ENCODE measurements around the gene FAM89A. TPM values are rescaled to one million over a fixed set of nuclear protein-coding genes. Genes with fewer than 3 reads are reported as not detected.

Gene FAM89A
- total RNA-seq: 1 to 10 TPM; 1.4 to 2.5 (median 2.0) TPM
- total RNA-seq (2013): 3.0 TPM

- intact Hi-C loops (cut with micrococcal nuclease): loop anchor here (10.0 kb wide), 1 partner anchor 485 kb away; the partner anchor contains the start of gene TSNAX
- peaks cover 19% of the 10 kb centered on the region for H3K4me1 ChIP-seq (ENCODE audit: control insufficient read depth, insufficient read depth, low read length)
- H3K27me3 ChIP-seq (ENCODE audit: control insufficient read depth, insufficient read depth, low read length): no peaks in the 10 kb centered on the region
- no peaks in the 10 kb centered on the region for H3K9me3 ChIP-seq (ENCODE audit: control insufficient read depth, insufficient read depth, low read length)
- Mint-ChIP-seq H3K27me3 (ENCODE audit: low read depth in 2 of 2) (peaks cover 4 to 8% of the 10 kb centered on the region in 2 donors), H3K9me3 (peaks cover 2% of the 10 kb centered on the region in 2 donors), H3K4me3 (peak within 1 kb of the TSS; percentile 86), H3K36me3 (no peaks in the 10 kb centered on the region), H3K4me1 (peaks cover 18 to 27% of the 10 kb centered on the region in 2 donors), H3K27ac (peak within 1 kb of the TSS; percentile 22 to 58)
- H3K36me3 ChIP-seq (ENCODE audit: control insufficient read depth, insufficient read depth, low read length): no peaks in the 10 kb centered on the region
- H3K27ac ChIP-seq (ENCODE audit: low read length): no peak within 1 kb of the TSS
- peak; percentile 85 to 89 (median 85) for ATAC-seq
- H3K4me3 ChIP-seq (ENCODE audit: low read length): peak within 1 kb of the TSS; percentile 81
- WGBS (ENCODE audit: insufficient coverage): under 1% methylated on average over 72 of the region's 82 CpGs
- DNase-seq: peak; percentile 65 to 83
- no peak for TF ChIP-seq CTCF (IDR thresholded peaks at IDR 0.05)
Observed at GRCh38 chr1:231040019-231040799, at the start of gene FAM89A. FAM89A (minus strand) TSS chr1:231040254; CDS start chr1:231040211, 43 bp downstream.

DNA sequence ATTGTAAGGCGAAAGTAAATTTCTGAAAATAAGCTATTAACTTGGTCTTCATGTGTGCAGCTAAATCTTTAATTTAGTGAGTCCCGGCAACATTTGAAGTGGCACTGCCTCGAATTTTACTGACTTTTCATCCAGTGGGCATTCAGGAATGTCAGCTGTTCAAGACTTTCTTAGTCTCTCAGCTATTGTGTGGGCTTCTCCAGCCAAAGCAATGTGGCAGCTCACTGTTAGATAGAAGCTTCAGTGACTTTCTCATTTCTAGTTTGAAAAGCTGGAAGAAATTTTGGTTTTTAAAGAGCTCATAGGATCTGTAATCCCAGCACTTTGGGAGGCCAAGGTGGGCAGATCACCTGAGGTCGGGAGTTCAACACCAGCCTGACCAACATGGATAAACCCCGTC is 44.3 kb upstream of the FAM89A start:
- DNase-seq (no peak), ATAC-seq (no peak)
- Mint-ChIP-seq H3K36me3 (no peaks in the 10 kb centered on the region), H3K9me3 (no peaks in the 10 kb centered on the region), H3K27me3 (ENCODE audit: low read depth in 2 of 2) (peaks cover 14 to 17% of the 10 kb centered on the region in 2 donors), H3K27ac (no peak overlapping the region), H3K4me3 (no peak overlapping the region), H3K4me1 (no peaks in the 10 kb centered on the region)
- TF ChIP-seq CTCF (IDR thresholded peaks at IDR 0.05): no peak
- Histone ChIP-seq H3K36me3 (ENCODE audit: control insufficient read depth, insufficient read depth, low read length) (no peaks in the 10 kb centered on the region), H3K9me3 (ENCODE audit: control insufficient read depth, insufficient read depth, low read length) (no peaks in the 10 kb centered on the region), H3K4me1 (ENCODE audit: control insufficient read depth, insufficient read depth, low read length) (no peaks in the 10 kb centered on the region), H3K27ac (ENCODE audit: low read length) (no peak overlapping the region), H3K4me3 (ENCODE audit: low read length) (no peak overlapping the region), H3K27me3 (ENCODE audit: control insufficient read depth, insufficient read depth, low read length) (no peaks in the 10 kb centered on the region)
- intact Hi-C loops (cut with micrococcal nuclease): no loop called here
- 85% methylated on average over 5 of the region's 5 CpGs for WGBS (ENCODE audit: insufficient coverage)

- intact Hi-C loops (cut with micrococcal nuclease): no loop called here
- H3K4me1 ChIP-seq (ENCODE audit: control insufficient read depth, insufficient read depth, low read length): no peaks in the 10 kb centered on the region
- no peak overlapping the region for H3K4me3 Mint-ChIP-seq
- H3K27ac Mint-ChIP-seq: no peak overlapping the region
- no peaks in the 10 kb centered on the region for H3K36me3 ChIP-seq (ENCODE audit: control insufficient read depth, insufficient read depth, low read length)
- ATAC-seq (no peak), DNase-seq (no peak)
- H3K27me3 Mint-ChIP-seq (ENCODE audit: low read depth in 2 of 2): peaks cover 15 to 28% of the 10 kb centered on the region in 2 donors
- TF ChIP-seq CTCF (IDR thresholded peaks at IDR 0.05): no peak
- 93% methylated on average over 3 of the region's 4 CpGs for WGBS (ENCODE audit: insufficient coverage)
- H3K27me3 ChIP-seq (ENCODE audit: control insufficient read depth, insufficient read depth, low read length): no peaks in the 10 kb centered on the region
- no peaks in the 10 kb centered on the region for H3K9me3 ChIP-seq (ENCODE audit: control insufficient read depth, insufficient read depth, low read length)
- no peak overlapping the region for H3K4me3 ChIP-seq (ENCODE audit: low read length)
- no peaks in the 10 kb centered on the region for H3K36me3 Mint-ChIP-seq
- H3K27ac ChIP-seq (ENCODE audit: low read length): no peak overlapping the region
- no peaks in the 10 kb centered on the region for H3K9me3 Mint-ChIP-seq
- H3K4me1 Mint-ChIP-seq: no peaks in the 10 kb centered on the region
Observed at GRCh38 chr1:231079163-231079562, 39.1 kb upstream of the FAM89A start.
